GM12875 (cell line): ENCODE data around the gene SIAH3.

Source experiments
- H3K4me3 ChIP-seq: one replicate; pipeline ENCODE4 v1.5.1; 2011; ENCODE audit warnings: low read depth, low read length, control low read depth
- TF ChIP-seq, protein P1 (sequence below): IDR thresholded peaks from 2 replicates; pipeline ENCODE4 v1.5.1; 2011; ENCODE audit warnings: low read depth, mild to moderate bottlenecking, control low read depth, inconsistent platforms, low read length, moderate library complexity, borderline replicate concordance; ENCODE audit not compliant: insufficient read depth

The SIAH3 gene

DNA sequence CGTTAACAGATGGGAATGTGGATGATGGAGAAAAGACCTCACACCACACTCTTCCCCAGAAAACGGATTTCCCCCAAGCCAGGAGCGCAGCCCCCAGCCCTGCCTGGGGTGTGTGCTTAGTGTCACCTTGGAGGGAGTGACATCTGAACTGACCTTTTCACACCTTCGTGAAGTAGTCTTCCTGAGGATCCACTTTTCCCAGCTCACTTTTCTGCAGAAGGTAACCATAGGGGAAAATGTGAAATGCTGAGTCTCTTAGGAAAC lies 26.2 kb downstream of the SIAH3 start:
- TF ChIP-seq, protein P1, sequence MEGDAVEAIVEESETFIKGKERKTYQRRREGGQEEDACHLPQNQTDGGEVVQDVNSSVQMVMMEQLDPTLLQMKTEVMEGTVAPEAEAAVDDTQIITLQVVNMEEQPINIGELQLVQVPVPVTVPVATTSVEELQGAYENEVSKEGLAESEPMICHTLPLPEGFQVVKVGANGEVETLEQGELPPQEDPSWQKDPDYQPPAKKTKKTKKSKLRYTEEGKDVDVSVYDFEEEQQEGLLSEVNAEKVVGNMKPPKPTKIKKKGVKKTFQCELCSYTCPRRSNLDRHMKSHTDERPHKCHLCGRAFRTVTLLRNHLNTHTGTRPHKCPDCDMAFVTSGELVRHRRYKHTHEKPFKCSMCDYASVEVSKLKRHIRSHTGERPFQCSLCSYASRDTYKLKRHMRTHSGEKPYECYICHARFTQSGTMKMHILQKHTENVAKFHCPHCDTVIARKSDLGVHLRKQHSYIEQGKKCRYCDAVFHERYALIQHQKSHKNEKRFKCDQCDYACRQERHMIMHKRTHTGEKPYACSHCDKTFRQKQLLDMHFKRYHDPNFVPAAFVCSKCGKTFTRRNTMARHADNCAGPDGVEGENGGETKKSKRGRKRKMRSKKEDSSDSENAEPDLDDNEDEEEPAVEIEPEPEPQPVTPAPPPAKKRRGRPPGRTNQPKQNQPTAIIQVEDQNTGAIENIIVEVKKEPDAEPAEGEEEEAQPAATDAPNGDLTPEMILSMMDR, result no peak
- no peak overlapping the region for H3K4me3 ChIP-seq

DNA sequence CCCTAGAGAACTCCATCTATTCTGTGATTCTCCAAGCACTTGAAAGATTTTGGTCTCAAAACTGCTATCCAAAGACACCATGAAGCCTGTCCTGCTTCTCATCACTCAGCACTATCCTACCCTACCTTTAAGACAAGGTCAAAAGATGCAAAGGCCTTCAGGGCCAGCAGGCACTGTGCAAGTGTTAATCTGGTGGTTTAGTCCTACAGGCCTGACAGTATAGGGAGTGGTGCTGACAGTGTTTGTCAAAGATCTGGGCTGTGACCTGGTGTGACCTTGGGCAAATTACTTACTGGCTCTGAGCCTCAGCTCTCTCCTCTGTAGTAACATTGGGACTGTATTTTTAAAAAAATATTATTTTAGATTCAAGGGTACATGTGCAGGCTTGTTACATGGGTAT lies 28.0 kb downstream of the SIAH3 start:
- TF ChIP-seq, protein P1, result no peak
- no peak overlapping the region for H3K4me3 ChIP-seq

DNA sequence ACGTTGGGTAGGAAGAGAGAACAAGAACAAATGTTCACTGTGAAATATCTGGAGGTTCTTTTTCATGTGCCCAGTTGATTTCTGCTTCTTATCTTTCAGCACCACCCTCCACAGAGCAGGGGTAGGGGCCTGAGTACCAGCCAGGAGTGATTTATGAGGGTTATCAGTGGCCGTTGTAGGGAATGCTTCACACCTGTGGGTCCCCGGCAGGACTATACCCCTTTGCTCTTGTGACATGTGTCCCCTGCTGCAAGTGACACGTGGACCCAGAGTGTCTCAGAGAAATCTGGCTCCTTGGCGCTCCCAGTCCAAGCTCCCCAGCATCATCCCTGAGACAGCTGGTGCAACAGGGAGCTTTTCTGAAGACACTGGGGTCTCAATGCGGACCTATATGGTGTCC lies 29.7 kb downstream of the SIAH3 start:
- TF ChIP-seq, protein P1, result no peak
- no peak overlapping the region for H3K4me3 ChIP-seq

DNA sequence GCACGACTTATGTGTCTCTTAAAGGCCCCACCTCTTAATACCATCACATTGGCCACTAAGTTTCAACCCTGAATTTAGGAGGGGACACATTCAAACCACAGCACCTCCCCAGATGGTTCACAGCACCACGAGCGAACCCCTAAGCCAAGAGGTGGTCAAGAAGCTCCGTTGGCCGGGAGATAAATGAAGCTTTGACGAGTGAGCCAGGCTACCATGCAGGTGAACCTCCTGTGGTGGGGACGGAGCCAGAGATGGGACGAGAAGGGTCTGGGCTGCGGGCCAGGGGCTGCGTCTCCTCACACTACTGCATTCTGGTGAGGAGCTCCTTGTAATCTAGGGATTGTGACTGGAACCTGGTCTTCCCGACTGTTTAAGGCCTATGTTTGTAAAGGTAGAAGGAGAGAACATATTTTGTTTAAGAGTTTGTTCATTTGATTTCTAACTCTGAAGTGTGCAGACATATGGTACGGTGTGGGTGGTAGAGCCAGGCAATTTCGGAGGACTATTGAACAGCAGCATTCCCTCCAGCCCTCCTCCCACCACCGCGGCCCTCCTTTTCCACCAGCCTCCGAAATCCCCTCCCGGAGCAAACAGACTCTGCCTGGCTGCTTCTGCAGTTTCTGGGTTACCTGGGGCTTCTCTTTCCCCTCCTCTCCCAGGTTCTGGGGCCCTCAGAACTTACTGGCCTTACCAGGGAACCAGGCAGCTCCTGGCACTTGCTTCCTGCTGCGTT lies 31.3 kb downstream of the SIAH3 start:
- TF ChIP-seq, protein P1, result no peak
- no peak overlapping the region for H3K4me3 ChIP-seq

DNA sequence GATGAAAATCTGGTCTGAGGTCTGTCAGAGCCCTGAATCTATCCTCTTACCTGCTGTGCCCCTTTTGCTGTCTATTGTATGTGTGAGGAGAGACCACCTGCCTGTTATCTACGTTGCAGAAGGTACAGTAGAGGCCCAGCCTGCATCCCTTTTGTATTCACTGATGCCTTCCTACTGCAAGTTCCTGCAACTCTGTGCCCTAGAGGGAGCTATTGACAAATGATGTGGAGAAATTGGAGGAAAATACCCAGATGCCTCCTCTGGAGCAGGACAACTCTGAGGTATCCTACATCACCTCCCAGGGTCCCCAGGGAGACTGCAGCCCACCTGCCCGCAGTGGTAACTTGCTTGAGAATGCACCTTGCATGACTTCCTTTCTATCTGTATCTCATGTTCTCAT lies 33.7 kb downstream of the SIAH3 start:
- H3K4me3 ChIP-seq, result no peak overlapping the region
- TF ChIP-seq, protein P1, result no peak

DNA sequence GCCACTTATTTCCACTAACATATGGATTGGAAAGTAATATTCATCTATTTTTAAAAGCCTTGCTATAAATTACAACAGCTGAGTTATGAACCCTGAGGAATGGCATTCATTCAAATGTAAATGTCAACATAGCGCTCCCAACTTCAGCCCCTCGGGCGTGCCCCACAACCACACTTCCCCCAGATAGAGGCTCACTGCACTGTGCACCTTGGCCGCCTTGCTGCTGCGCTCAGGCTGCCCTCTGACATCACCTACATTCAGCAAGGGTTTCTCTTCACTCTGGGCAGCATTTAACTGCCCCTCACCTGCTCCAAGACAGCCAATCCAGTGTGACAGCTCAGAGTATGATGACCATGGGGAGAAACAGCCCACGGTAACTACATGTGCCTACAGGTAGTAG lies 35.1 kb downstream of the SIAH3 start:
- TF ChIP-seq, protein P1, result no peak

DNA sequence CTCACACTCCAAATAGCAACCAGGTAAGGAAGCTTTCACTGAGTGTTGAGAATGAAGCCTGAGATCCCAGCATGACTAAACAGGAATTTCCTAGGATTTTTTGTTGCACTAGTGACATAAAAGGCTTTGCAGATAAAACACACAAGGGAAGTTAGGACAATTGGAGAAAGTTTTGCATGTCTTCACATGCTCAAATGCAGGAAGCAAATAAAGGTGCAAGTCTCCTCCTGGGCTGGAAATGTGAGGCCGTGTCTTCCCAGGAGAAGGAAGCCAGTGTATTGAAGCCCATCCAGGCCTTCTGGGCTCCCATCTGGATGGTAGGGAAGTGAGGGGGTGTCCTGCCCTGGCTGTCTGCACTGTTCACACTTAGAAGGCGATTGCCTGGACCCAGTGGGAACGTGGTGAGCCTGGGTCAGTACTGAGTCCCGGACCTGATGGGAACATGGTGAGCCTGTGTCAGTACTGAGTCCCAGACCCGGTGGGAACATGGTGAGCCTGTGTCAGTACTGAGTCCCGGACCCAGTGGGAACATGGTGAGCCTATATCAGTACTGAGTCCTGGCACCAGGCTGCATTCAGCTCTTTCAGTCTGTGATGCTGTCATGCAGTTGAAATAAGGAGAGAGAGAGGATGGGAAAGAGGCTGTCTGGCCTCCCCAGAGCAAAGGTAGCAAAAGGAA lies 38.7 kb downstream of the SIAH3 start:
- TF ChIP-seq, protein P1, result no peak
- no peak overlapping the region for H3K4me3 ChIP-seq

More for the DNA sequence above, 35.1 kb downstream of the SIAH3 start:
- no peak overlapping the region for H3K4me3 ChIP-seq
